Measurements from ENCODE around the gene EIF4G1. TPM values are rescaled to one million over a fixed set of nuclear protein-coding genes. Genes with fewer than 3 reads are reported as not detected.

Gene EIF4G1
- polyA plus RNA-seq, 1 donor from 2014 or later = 66.9 TPM

DNA sequence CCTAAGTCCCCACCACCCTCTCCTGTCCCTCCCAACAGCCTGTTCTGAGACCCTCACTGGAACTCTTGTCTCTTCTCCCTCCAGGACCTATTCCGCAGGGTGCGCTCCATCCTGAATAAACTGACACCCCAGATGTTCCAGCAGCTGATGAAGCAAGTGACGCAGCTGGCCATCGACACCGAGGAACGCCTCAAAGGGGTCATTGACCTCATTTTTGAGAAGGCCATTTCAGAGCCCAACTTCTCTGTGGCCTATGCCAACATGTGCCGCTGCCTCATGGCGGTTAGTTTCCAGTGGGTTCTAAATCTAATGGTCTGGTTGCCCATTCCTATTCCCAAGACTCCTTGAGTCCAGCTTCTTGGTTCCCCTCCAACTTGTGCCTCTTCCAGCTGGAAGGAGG is 9.3 kb downstream of the EIF4G1 start:
- Histone ChIP-seq H3K9me2 (ENCODE audit: insufficient read depth, low read length) (no peaks in the 10 kb centered on the region), H3K9ac (ENCODE audit: low read length) (no peak overlapping the region), H3K36me3 (ENCODE audit: insufficient read depth, low read length) (peaks cover 4% of the 10 kb centered on the region), H3K27me3 (ENCODE audit: insufficient read depth, low read depth, low read length) (no peaks in the 10 kb centered on the region), H4K20me1 (ENCODE audit: insufficient read depth) (no peaks in the 10 kb centered on the region), H3K79me2 (replicated peaks; ENCODE audit: insufficient read depth, low read length) (peaks cover 7% of the 10 kb centered on the region), H3K4me2 (ENCODE audit: low read length) (no peak overlapping the region), H3K4me3 (ENCODE audit: low read length) (no peak overlapping the region), H3K27ac (ENCODE audit: low read length) (no peak overlapping the region), H3K9me3 (ENCODE audit: low read length) (no peaks in the 10 kb centered on the region), H2AFZ (ENCODE audit: low read depth, low read length) (no peak overlapping the region), H3F3A (ENCODE audit: insufficient read depth, low read length, poor library complexity, severe bottlenecking) (no peaks in the 10 kb centered on the region)
- TF ChIP-seq EZH2 (IDR thresholded peaks at IDR 0.05; ENCODE audit: borderline replicate concordance, insufficient read depth, low read length, poor library complexity, severe bottlenecking) (no peak), MXI1 (conservative IDR thresholded peaks at IDR 0.05; ENCODE audit: poor library complexity, severe bottlenecking) (no peak), TAF1 (IDR thresholded peaks at IDR 0.05; ENCODE audit: low read depth) (no peak), RAD21 (conservative IDR thresholded peaks at IDR 0.05) (no peak), POLR2AphosphoS5 (IDR thresholded peaks at IDR 0.05) (no peak), SMC3 (conservative IDR thresholded peaks at IDR 0.05; ENCODE audit: poor library complexity) (no peak), EP300 (conservative IDR thresholded peaks at IDR 0.05; ENCODE audit: poor library complexity, severe bottlenecking) (no peak)
- TF ChIP-seq, protein P1, sequence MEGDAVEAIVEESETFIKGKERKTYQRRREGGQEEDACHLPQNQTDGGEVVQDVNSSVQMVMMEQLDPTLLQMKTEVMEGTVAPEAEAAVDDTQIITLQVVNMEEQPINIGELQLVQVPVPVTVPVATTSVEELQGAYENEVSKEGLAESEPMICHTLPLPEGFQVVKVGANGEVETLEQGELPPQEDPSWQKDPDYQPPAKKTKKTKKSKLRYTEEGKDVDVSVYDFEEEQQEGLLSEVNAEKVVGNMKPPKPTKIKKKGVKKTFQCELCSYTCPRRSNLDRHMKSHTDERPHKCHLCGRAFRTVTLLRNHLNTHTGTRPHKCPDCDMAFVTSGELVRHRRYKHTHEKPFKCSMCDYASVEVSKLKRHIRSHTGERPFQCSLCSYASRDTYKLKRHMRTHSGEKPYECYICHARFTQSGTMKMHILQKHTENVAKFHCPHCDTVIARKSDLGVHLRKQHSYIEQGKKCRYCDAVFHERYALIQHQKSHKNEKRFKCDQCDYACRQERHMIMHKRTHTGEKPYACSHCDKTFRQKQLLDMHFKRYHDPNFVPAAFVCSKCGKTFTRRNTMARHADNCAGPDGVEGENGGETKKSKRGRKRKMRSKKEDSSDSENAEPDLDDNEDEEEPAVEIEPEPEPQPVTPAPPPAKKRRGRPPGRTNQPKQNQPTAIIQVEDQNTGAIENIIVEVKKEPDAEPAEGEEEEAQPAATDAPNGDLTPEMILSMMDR (IDR thresholded peaks at IDR 0.05; ENCODE audit: poor library complexity, severe bottlenecking) = no peak
- TF ChIP-seq, protein P2, sequence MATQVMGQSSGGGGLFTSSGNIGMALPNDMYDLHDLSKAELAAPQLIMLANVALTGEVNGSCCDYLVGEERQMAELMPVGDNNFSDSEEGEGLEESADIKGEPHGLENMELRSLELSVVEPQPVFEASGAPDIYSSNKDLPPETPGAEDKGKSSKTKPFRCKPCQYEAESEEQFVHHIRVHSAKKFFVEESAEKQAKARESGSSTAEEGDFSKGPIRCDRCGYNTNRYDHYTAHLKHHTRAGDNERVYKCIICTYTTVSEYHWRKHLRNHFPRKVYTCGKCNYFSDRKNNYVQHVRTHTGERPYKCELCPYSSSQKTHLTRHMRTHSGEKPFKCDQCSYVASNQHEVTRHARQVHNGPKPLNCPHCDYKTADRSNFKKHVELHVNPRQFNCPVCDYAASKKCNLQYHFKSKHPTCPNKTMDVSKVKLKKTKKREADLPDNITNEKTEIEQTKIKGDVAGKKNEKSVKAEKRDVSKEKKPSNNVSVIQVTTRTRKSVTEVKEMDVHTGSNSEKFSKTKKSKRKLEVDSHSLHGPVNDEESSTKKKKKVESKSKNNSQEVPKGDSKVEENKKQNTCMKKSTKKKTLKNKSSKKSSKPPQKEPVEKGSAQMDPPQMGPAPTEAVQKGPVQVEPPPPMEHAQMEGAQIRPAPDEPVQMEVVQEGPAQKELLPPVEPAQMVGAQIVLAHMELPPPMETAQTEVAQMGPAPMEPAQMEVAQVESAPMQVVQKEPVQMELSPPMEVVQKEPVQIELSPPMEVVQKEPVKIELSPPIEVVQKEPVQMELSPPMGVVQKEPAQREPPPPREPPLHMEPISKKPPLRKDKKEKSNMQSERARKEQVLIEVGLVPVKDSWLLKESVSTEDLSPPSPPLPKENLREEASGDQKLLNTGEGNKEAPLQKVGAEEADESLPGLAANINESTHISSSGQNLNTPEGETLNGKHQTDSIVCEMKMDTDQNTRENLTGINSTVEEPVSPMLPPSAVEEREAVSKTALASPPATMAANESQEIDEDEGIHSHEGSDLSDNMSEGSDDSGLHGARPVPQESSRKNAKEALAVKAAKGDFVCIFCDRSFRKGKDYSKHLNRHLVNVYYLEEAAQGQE (IDR thresholded peaks at IDR 0.05; ENCODE audit: borderline replicate concordance) = no peak

DNA sequence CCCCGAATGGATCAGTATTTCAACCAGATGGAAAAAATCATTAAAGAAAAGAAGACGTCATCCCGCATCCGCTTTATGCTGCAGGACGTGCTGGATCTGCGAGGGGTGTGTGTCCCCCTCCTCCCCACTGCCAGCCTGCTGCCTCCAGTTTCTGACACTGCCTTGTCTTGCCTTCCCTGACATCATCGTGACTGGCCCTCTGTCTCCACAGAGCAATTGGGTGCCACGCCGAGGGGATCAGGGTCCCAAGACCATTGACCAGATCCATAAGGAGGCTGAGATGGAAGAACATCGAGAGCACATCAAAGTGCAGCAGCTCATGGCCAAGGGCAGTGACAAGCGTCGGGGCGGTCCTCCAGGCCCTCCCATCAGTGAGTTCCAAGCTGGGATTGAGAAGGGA is 10.9 kb downstream of the EIF4G1 start:
- peaks cover 4% of the 10 kb centered on the region for H3K36me3 ChIP-seq (ENCODE audit: insufficient read depth, low read length)
- no peaks in the 10 kb centered on the region for H3K79me2 ChIP-seq (replicated peaks; ENCODE audit: insufficient read depth, low read length)
- no peaks in the 10 kb centered on the region for H3K9me2 ChIP-seq (ENCODE audit: insufficient read depth, low read length)
- H3K4me2 ChIP-seq (ENCODE audit: low read length) = no peak overlapping the region
- TF ChIP-seq, protein P2 (IDR thresholded peaks at IDR 0.05; ENCODE audit: borderline replicate concordance) = no peak
- TF ChIP-seq MXI1 (conservative IDR thresholded peaks at IDR 0.05; ENCODE audit: poor library complexity, severe bottlenecking) = no peak
- TF ChIP-seq, protein P1 (IDR thresholded peaks at IDR 0.05; ENCODE audit: poor library complexity, severe bottlenecking) = no peak
- TF ChIP-seq RAD21 (conservative IDR thresholded peaks at IDR 0.05) = no peak
- TF ChIP-seq TAF1 (IDR thresholded peaks at IDR 0.05; ENCODE audit: low read depth) = no peak
- no peak for TF ChIP-seq EP300 (conservative IDR thresholded peaks at IDR 0.05; ENCODE audit: poor library complexity, severe bottlenecking)
- TF ChIP-seq EZH2 (IDR thresholded peaks at IDR 0.05; ENCODE audit: borderline replicate concordance, insufficient read depth, low read length, poor library complexity, severe bottlenecking) = no peak
- no peak for TF ChIP-seq POLR2AphosphoS5 (IDR thresholded peaks at IDR 0.05)
- TF ChIP-seq SMC3 (conservative IDR thresholded peaks at IDR 0.05; ENCODE audit: poor library complexity) = no peak
- no peak overlapping the region for H2AFZ ChIP-seq (ENCODE audit: low read depth, low read length)
- H3K9ac ChIP-seq (ENCODE audit: low read length) = no peak overlapping the region
- no peak overlapping the region for H3K4me3 ChIP-seq (ENCODE audit: low read length)
- no peaks in the 10 kb centered on the region for H4K20me1 ChIP-seq (ENCODE audit: insufficient read depth)
- H3K27ac ChIP-seq (ENCODE audit: low read length) = no peak overlapping the region
- no peaks in the 10 kb centered on the region for H3K27me3 ChIP-seq (ENCODE audit: insufficient read depth, low read depth, low read length)
- no peaks in the 10 kb centered on the region for H3K9me3 ChIP-seq (ENCODE audit: low read length)
- no peaks in the 10 kb centered on the region for H3F3A ChIP-seq (ENCODE audit: insufficient read depth, low read length, poor library complexity, severe bottlenecking)

Measured in neural cell (in vitro differentiated cells).